Mucosa of descending colon (tissue), 3 donors: ENCODE measurements around the gene WDFY4. TPM values are rescaled to one million over a fixed set of nuclear protein-coding genes. Genes with fewer than 3 reads are reported as not detected.

Experiments used
- ATAC-seq: fragments of 200-7000 bp; cut with Tn5 transposase; one replicate; pipeline ENCODE4 v1.9.1; 2020; ENCODE audit warnings: mild to moderate bottlenecking, moderate library complexity
- DNase-seq, 3 donors: peaks; one replicate each; pipeline ENCODE4 v3.0.0-alpha.2; 2020
- H3K36me3 ChIP-seq: fragments of 200-600 bp; one replicate; pipeline ENCODE4 v1.8.0; 2021; ENCODE audit warnings: low read depth, mild to moderate bottlenecking
- H3K4me1 ChIP-seq: fragments of 200-600 bp; one replicate; pipeline ENCODE4 v1.8.0; 2021; ENCODE audit warnings: low read depth, mild to moderate bottlenecking
- H3K4me3 ChIP-seq: fragments of 200-600 bp; one replicate; pipeline ENCODE4 v1.8.0; 2021; ENCODE audit warnings: mild to moderate bottlenecking
- H3K9me3 ChIP-seq: fragments of 200-600 bp; one replicate; pipeline ENCODE4 v1.8.0; 2021; ENCODE audit warnings: mild to moderate bottlenecking
- CTCF ChIP-seq: fragments of 200-600 bp; IDR thresholded peaks from one replicate; pipeline ENCODE4 v1.8.0; 2022; ENCODE audit warnings: antibody characterized with exemption, mild to moderate bottlenecking
- intact Hi-C, 2 donors: fragments of 100-400 bp; cut with DNase I in 1 of 2; cut with micrococcal nuclease in 1 of 2; formaldehyde crosslinking; loops; one replicate each; pipeline versions ENCODE4 v1.11.0 to v1.11.1; 2022; cut with DNase I, micrococcal nuclease
- total RNA-seq, 3 donors: library from RNA; stranded (reverse); fragmentation: NEBNext Ultra II Directional in 2 of 3; extraction: Animal tissue kit (Norgen Biotek cat#: 25700) in 2 of 3; gene quantifications; one replicate each; pipeline versions ENCODE4 v1.2.1 to v1.2.4, GENCODE V29; 2021 to 2023
- donor health status: DM: no; HTN: no; CAD: no; lungs with moderate emphysema.
- donor health status: DM: no; HTN: no; CAD: no.
- donor health status: DM: no; HTN: yes; CAD: no.

The WDFY4 gene
- total RNA-seq, 3 donors from 2014 or later = 2.1 to 3.3 (median 2.2) TPM

DNA sequence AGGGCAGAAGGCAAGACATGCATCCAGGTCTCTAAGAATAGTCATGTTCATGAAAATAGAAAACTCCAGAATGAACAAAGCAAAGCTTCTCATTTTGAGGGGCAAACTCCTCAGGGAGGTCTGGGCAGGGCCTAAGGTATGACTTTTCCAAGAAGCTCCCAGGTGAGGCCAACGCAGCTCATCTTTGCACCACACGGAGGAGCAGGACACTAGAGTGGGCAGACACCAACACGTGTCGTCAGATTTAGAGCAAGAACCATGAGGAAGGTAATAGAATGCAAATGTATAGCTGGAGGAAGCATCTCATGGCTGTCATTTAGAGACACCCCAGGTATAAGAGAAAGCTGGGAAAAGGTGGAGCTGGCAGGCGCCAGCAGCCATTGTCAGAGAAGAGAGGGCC lies 95.7 kb downstream of the WDFY4 start:
- intact Hi-C loops = no loop called here
- H3K36me3 ChIP-seq = no peaks in the 10 kb centered on the region
- no peaks in the 10 kb centered on the region for H3K9me3 ChIP-seq
- no peak overlapping the region for H3K4me3 ChIP-seq
- H3K4me1 ChIP-seq = no peaks in the 10 kb centered on the region
- TF ChIP-seq CTCF = no peak
- ATAC-seq = no peak
- no peak for DNase-seq

DNA sequence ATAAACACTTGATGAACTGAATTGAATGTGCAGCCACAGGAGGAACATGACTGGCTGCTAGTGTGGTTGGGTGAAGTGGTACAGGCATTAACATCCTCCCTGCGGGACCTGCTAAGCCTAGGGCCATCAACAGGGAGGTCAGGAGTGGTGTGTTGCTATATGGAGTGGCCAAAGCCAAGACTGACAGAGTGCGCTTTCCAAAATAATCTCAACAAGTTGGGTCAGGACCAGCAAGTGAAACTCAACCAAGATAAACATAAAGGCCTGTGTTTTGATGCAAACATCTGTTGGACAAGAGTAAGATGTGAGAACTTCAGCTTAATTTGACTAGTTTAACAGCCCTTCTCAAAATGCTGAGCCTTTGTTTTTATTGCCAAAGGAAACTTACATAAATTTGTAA lies 97.7 kb downstream of the WDFY4 start:
- Histone ChIP-seq H3K36me3 (no peaks in the 10 kb centered on the region), H3K4me3 (no peak overlapping the region), H3K9me3 (no peaks in the 10 kb centered on the region), H3K4me1 (no peaks in the 10 kb centered on the region)
- intact Hi-C loops = no loop called here
- DNase-seq (no peak), ATAC-seq (no peak)
- no peak for TF ChIP-seq CTCF

DNA sequence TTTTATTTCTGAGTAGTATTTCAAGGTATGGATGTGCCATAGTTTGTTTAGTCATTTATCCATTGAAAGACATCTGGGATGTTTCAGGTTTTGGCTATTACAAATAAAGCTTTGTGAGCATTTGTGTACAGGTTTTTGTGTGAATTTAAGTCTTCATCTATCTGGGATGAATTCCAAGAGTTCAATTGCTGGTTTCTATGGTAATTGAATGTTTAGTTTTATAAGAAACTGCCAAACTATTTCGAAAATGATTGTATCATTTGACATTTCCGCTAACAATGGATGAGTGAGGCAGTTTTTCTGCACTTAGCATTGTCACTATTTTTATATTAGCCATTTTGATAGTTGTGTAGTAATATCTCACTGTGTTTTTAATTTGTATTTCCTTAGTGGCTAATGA lies 99.4 kb downstream of the WDFY4 start:
- DNase-seq (no peak), ATAC-seq (no peak)
- intact Hi-C loops = no loop called here
- no peak overlapping the region for H3K4me3 ChIP-seq
- TF ChIP-seq CTCF = no peak
- H3K9me3 ChIP-seq = no peaks in the 10 kb centered on the region
- no peaks in the 10 kb centered on the region for H3K4me1 ChIP-seq
- H3K36me3 ChIP-seq = no peaks in the 10 kb centered on the region

DNA sequence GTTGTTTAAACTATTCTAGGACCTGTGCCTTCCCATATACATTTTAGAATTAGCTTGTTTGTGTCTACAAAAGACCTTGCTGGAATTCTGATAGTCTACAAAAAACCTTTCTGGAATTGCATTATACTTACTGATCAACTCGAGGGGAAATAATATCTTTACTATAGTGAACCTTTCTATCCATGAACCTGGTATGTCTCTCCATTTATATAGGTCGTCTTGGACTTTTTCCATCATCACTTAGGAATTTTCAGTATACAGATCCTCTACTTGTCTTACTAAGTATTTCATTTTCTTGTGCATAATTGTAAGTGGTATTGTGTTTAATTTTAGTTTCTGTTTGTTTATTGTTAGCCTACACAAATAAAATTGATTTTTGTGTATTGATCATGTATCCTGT lies 101.1 kb downstream of the WDFY4 start:
- no peak for ATAC-seq
- TF ChIP-seq CTCF = no peak
- no peak for DNase-seq
- Histone ChIP-seq H3K9me3 (no peaks in the 10 kb centered on the region), H3K4me1 (no peaks in the 10 kb centered on the region), H3K4me3 (no peak overlapping the region), H3K36me3 (no peaks in the 10 kb centered on the region)
- intact Hi-C loops = no loop called here

GRCh38 chr10:48786606-48787282 lies 102.1 kb downstream of the WDFY4 start:
- H3K4me1 ChIP-seq = no peaks in the 10 kb centered on the region
- no peak for ATAC-seq
- DNase-seq = no peak
- TF ChIP-seq CTCF = no peak
- no peaks in the 10 kb centered on the region for H3K9me3 ChIP-seq
- no peak overlapping the region for H3K4me3 ChIP-seq
- intact Hi-C loops = no loop called here
- H3K36me3 ChIP-seq = no peaks in the 10 kb centered on the region

DNA sequence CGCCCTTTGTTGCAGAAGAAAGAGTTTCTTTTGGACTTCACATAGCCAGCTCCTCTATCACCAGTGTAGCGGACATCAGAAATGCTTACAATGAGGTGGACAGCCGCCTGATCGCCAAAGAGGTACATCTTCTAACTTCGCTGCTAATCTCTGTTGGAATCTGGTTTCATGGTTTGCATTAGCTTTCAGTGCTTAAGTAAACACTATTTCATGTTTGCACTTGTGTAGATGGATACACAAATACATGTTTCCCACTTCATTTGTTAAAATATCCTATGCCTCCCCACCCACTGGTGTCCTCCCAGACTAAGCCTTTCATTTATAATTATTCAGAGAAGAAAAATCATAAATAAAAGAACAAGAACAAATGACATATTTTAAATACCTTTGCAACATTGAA lies 103.9 kb downstream of the WDFY4 start:
- DNase-seq = no peak
- TF ChIP-seq CTCF = no peak
- Histone ChIP-seq H3K4me1 (no peaks in the 10 kb centered on the region), H3K4me3 (no peak overlapping the region), H3K36me3 (no peaks in the 10 kb centered on the region), H3K9me3 (no peaks in the 10 kb centered on the region)
- no peak for ATAC-seq
- intact Hi-C loops = no loop called here
